Renal cortical epithelial cell (primary cell): ENCODE measurements around the gene MROH2A. TPM values are rescaled to one million over a fixed set of nuclear protein-coding genes. Genes with fewer than 3 reads are reported as not detected.

Source experiments
- DNase-seq: peaks from one replicate; pipeline ENCODE4 v3.0.0-alpha.2; 2011; ENCODE audit warnings: low read depth
- total RNA-seq: library from RNA; depleted of rRNA; stranded (reverse); fragments of >200 nt; gene quantifications from 2 replicates; pipeline ENCODE4 v1.2.3, GENCODE V29; 2014

The MROH2A gene
- total RNA-seq, 1 donor from 2014 or later = 0.15 TPM

DNA sequence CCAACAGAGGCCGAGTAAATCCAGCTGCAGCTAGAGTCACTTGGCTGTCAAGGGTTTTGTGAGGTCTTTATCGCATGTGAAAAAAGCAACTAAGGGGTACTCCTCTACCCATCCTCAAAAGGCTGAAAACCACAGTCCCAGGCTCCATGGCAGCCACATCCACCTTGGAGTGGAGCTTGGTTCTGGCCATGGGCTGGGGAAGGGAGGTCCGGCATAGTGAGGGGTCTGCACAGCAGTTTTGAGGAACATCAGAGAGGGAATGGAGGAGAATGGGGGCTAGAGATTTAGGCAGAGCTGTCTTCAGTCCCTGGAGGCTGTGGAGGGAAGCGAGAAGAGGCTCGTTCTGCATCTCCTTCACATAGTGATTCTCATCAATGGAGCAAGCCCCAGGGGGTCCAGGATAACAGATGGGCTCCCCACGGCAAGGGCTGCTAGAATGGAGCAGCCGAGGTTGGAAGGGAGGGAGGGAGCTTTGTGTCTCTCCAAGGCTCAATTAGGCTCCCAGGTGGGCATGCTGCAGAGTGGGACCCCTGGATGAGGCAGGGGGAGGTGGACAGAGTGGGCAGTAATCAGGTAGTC lies 21.0 kb downstream of the MROH2A start:
- DNase-seq = no peak

GRCh38 chr2:233799716-233800115 lies 21.6 kb downstream of the MROH2A start:
- DNase-seq = no peak

GRCh38 chr2:233800208-233800607 lies 22.1 kb downstream of the MROH2A start:
- DNase-seq = no peak

DNA sequence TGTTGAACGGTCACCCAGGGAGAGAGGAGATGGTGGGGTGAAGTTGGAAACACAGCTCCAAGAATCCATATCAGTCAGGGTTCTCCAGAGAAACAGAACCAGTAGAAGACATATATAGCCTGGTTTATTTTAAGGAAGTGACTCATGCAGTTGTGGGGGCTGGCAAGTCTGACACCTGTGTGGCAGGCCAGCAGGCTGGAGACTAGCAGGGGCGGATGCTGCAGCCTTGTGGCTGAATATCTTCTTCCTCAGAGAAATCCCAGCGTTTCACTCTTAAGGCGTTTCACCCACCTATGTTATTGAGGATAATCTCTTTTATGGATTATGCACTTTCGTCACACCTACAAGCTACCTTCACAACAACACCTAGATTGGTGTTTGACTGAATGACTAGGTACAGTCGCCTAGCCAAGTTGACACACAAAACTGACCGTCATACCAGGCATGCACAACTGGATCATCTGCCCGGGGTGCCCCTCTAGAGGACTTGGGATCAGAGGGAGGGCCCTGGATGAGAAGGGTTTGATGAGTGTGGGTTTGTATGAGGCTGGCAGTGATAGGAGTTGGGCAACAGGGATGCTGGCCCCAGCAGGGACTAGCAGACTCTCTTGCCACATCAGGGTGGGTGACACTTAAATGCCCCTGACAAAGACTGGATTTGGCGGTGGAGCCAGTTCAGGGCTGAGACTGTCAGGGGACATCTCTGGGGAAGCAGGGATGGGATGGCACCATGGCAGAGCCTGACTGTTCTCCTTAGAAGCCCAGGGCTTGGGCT lies 23.4 kb downstream of the MROH2A start:
- peak; percentile 9 for DNase-seq

DNA sequence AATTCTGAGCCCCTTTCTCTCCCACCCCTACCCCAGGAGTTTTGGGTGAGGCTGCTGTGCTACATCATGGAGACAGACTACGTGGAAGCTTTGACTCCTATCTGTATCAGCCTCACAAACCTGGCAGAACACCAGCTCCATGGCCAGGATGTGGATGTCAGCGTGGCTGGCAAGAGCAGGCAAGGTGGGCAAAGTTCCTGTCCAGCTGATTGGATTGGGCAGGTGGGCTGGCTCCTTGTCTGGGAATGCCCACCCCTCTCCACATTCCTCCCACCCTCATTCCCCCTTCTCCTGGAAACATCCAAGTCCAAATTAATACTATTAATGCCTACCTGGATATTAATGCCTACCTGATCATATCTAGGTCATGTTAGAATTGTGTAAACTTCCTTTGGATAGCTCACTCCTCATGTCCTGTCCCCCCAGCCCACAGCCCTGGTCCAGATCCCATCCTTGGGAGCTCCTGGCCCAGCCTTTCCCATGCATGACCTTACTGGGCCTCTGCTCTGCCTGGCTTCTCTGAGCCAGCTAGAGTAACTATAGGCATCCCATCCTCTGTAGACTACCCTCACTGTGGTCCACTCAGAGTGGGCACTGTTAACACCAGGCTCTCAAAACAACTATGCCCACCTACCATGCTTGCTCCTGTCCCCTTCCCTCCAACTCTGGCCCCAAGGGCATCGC lies 24.1 kb downstream of the MROH2A start:
- DNase-seq = no peak

DNA sequence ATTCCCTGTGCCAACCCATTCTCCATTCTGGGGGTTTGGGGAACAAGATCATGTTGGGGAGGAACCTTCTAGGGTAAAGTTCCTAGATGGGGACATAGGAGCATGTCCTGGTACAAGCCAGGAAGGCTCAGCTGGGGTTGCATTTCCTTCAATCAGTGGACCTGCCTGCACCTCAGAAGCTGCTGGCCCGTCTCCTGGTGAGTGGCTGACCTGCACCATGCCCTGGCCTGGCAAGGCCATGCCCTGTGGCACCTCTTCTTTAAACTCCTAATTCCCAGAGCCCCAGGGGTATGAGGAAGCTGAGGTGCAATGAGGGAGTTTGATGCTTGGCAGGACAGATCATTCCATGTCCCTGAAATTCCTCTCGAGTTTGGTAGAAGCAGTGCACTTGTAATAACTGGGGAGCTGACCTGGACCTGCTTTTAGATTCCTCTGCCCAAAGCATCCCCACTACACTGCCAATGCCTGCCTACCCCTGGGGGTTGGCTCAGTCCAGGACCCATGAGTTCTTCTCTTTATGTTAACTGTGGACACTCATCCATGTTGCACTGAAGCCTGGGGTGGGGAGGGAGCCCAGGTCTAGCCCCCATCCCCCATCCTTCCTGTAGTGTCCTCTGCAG lies 25.3 kb downstream of the MROH2A start:
- DNase-seq = no peak

DNA sequence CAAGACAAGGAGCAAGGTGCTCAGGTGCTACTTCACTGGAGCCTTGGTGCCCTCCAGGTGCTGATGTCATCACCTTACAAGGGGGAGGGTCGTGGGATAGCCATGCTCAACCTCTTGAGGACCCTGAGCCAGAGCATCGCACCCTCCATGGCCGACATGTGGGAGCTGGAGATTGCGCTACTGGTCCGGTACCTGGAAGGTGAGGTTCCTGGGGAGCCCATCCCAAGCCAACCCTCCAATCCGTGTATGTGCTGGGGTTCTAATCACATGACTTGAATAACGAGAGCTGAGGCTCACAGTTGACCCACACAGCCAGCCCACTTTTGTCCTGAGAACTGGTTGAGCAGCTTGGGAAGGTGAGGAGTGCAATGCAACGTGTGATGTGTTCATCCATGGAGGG lies 25.9 kb downstream of the MROH2A start:
- DNase-seq = no peak

DNA sequence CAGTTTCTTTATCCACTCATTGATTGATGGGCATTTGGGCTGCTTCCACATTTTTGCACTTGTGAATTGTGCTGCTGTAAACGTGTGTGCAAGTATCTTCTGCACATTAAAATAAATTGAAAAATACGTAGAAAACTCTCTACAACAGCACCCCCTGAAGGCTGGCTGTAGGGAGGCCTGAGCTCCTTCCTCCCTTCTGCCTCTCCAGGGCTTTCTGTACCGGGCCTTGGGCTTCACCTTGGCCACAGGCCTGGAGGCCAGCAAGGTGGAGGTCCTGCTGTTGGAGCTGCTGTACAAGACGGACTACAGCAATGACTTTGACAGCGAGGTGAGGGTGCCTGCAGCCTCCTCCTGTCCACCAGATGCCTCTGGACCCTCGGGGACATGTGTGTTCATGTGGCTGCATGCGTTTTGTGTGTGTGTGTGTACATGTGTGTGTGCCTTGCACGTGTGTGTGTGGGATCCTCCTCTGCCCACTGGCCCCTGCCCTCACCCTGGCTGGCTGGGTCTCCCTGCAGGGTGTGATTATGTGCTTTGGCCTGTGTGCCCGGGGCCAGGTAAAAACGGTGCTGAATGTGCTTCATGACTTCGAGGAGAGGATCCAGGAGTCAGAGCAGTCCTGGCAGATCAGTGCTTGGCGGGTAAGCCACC lies 29.2 kb downstream of the MROH2A start:
- DNase-seq = no peak

DNA sequence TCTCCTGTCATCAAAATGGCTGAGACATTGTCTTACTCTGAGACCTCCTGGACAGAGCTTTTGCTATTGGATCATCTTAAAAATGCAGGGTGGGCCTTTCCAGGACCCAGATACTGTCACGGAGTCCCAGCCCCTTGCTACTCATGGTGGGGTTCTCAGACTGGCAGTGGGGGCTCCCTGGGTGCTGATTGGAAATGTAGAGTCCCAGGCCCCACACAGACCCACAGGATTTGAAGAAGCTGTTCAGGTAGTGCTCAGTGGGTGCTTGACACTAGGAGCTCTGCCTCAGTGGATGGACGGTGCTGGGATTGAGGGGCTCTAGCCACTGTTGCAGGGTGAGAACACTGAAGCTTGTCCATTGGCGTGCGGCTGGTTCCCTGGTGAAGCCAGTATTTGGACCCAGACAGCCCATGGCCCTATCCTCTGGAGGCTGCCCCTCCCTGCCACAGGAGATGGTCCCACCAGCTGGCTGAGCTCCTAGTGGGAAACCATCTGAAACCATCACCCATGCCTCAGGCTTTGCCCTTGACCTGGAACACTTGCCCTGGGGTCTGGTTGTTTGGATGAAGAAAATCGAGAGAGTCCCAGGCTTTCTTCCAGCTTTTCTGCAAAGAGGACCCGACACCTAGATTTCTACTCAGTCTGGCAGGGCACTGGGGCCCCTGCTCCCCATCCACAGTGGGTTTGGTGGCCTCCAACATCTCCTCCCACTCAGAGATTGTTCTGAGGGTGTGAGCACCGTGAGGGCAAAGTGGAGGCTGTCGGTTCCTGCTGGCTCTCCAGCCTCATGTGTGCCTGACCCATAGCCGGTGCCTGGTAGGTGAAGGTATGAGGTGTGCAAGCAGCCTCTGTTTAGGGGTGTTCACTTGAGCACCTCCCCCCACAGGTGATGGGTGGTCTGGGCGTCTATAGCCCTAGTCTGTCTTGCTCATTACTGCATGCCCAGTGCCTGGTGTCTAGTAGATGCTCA lies 30.1 kb downstream of the MROH2A start:
- no peak for DNase-seq

GRCh38 chr2:233810385-233810784 lies 32.3 kb downstream of the MROH2A start:
- no peak for DNase-seq

DNA sequence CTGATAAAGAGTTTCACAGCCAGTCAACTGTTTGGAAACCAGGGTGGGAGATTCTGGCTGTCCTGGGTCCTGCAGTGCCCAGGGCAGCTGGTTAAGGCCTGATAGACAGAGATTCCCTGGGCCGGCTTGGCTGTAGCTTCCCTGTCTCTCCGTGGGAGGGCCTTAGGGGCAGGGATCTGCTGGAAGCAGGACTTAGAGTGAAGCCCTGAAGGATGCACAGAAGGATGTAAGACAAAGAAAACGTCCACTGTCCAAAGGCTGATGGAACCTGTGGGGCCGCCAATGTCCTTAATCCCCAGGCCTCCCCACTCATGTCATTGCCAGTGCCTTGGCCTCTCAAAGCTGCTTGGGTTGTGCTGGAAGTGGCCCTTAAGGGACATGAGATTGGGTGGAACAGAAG lies 33.0 kb downstream of the MROH2A start:
- DNase-seq = no peak

DNA sequence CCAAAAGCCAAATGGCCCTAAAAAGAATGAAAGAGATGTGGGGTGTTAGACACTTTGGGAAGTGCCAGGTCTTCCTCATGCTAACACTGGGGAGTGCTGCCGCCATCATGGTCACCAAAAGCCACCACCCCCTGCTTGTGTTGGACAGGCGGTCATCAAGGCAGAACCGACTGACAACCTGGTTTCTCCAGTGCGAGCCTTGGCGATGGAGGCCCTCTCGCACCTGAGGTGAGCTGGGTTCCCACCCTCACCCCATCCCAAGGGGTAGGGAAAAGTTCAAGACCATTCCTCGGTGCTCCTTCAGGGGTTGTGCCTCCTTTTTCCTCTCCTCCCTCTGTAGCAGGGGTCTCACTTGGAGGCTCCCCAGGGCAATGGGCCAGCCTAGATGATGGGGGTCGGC lies 33.6 kb downstream of the MROH2A start:
- DNase-seq = no peak

DNA sequence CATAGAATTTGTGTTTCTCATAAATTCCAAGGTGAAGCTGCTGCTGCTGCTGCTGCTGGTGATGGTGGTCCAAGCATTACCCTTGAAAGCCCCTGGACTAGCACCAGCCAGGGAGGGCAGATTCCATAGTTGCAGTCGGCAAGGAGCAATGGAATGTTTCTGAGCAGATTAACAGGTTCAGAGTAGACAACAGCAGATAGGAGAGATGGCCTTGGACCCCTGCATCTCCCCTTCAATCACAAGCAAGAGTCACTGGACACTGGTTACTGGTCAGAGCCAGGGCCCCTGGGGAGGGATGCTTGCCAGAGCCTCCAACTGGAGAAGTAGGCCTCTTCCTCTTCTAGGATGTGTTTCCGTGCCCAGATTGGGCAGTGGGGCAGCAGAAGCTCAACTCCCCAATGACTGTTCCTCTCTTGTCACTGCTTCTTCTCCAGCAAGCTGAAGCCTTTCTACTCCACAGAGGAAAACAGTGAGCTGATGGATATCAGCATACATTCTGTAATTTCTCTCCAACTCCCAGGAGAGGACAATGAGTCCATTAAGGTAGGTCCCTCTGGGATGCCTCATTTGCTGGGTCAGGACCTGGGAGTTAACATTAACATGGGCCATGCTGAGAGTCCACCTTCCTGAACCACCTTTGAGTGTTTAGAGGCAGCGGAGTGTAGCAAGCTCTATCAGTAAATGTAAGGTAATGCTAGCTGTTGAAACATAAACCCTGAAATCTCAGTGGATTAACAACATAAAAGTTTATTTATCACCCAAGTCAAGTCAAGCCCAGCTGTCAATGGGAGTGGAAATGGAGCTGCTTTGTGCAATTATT lies 35.3 kb downstream of the MROH2A start:
- peak; percentile 12 for DNase-seq

GRCh38 chr2:233814056-233814835 lies 36.1 kb downstream of the MROH2A start:
- peak; percentile 6 for DNase-seq

DNA sequence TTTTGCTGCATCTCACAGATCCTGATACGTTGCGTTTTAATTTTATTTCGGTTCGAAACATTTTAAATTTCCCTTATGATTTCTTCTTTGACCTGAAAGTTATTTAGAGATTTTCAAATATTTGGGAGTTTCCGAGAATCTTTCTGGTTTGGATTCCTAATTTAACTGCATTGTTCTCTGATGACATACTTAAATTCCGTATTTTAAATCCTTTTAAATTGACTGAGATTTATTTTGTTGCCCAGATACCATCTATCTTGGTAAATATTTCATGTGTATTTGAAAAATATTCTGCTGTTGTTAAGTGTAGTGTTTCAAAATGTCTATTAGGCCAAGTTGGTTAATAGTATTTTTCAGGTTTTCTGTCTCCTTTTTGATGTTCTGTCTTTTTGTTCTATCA lies 37.7 kb downstream of the MROH2A start:
- no peak for DNase-seq

DNA sequence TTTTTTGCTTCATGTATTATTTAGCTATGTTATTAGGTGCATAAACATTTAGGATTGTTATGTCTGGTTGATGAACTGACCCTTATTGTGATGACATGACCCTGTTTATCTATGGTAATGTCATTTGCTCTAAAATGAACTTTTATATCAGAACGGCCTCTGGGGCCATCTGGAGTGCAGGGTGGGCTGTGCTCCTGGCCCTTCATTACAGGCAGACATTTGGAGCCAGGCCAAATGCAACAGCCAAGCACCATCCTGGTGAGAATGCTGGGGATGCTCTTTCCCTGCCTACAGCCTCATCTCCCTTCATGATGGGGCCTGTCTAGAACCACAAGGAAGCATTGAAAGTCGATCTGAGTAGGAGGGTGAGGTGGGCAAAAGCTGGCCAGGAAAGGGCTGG lies 38.2 kb downstream of the MROH2A start:
- no peak for DNase-seq

GRCh38 chr2:233816771-233817170 lies 38.6 kb downstream of the MROH2A start:
- DNase-seq = no peak

DNA sequence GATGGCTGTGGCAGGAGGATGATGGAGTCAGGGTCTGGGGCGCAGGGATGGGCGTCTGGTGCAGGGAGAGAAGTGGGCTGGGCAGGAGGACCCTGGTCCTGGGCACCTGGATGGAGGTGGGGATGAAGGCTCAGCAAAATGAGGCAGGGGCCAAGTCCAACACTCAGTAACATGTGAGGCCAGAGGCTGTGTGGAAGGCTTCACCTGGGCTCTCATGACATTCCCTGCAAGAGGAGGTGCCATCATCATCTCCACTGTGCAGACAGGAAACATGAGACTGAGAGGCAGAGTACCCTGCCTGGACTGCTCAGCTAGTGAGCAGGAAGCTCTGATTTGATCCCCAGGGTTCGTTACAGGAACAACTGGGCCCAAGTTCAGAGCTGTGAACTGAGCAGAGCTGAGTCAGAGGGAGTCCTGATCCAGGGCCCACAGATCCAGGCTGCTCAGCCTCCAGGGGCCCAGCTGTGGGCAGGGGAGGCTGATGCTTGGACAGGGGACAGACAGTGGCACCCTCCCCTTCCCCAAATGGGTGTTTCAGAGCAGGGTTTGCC lies 39.3 kb downstream of the MROH2A start:
- no peak for DNase-seq
